AG10803 (cell line): Measurements from ENCODE around the gene LYZ.

Source experiments
- DNase-seq: peaks from one replicate; pipeline ENCODE4 v3.0.0; 2010; ENCODE audit warnings: low read depth
- H3K4me3 ChIP-seq: 2 replicates; pipeline ENCODE4 v1.5.1; 2011; ENCODE audit warnings: mild to moderate bottlenecking, low read length, control low read depth
- CTCF ChIP-seq: conservative IDR thresholded peaks from 2 replicates; pipeline ENCODE4 v1.5.1; 2011; ENCODE audit warnings: mild to moderate bottlenecking, low read length, control low read depth, inconsistent platforms

LYZ gene

GRCh38 chr12:69350002-69350626, 1.9 kb downstream of the LYZ start:
- no peak for DNase-seq
- no peak overlapping the region for H3K4me3 ChIP-seq
- TF ChIP-seq CTCF = no peak

- no peak overlapping the region for H3K4me3 ChIP-seq
- DNase-seq = no peak
- TF ChIP-seq CTCF = no peak
Observed at GRCh38 chr12:69350777-69351176, 2.6 kb downstream of the LYZ start.

- no peak for DNase-seq
- no peak for TF ChIP-seq CTCF
- no peak overlapping the region for H3K4me3 ChIP-seq
Observed at GRCh38 chr12:69351462-69352236, 3.5 kb downstream of the LYZ start.

GRCh38 chr12:69352904-69353303, 4.7 kb downstream of the LYZ start:
- TF ChIP-seq CTCF = no peak
- DNase-seq = no peak
- no peak overlapping the region for H3K4me3 ChIP-seq

GRCh38 chr12:69354172-69354555, 6.0 kb downstream of the LYZ start:
- no peak for DNase-seq
- no peak for TF ChIP-seq CTCF

GRCh38 chr12:69354556-69355187, 6.5 kb downstream of the LYZ start:
- TF ChIP-seq CTCF = no peak
- DNase-seq = no peak
- H3K4me3 ChIP-seq = no peak overlapping the region

More at GRCh38 chr12:69354172-69354555, 6.0 kb downstream of the LYZ start:
- no peak overlapping the region for H3K4me3 ChIP-seq
